Stimulated activated CD8-positive, alpha-beta memory T cell treated with anti-CD3 and anti-CD28 coated beads, Interleukin-12 subunit alpha, Interleukin-12 subunit beta, amount 100 ng/mL, for 1 hour (primary cell): ENCODE data around the gene CNOT1.
"Not testable (repeated sequence)": the region's sequence is repeated elsewhere in the genome, so short reads cannot be mapped to it uniquely, and the experiment has no call there.

Experiments
- DNase-seq: peaks from one replicate; pipeline ENCODE4 v3.0.0-alpha.2; 2020; ENCODE audit warnings: low read depth

Gene CNOT1

DNA sequence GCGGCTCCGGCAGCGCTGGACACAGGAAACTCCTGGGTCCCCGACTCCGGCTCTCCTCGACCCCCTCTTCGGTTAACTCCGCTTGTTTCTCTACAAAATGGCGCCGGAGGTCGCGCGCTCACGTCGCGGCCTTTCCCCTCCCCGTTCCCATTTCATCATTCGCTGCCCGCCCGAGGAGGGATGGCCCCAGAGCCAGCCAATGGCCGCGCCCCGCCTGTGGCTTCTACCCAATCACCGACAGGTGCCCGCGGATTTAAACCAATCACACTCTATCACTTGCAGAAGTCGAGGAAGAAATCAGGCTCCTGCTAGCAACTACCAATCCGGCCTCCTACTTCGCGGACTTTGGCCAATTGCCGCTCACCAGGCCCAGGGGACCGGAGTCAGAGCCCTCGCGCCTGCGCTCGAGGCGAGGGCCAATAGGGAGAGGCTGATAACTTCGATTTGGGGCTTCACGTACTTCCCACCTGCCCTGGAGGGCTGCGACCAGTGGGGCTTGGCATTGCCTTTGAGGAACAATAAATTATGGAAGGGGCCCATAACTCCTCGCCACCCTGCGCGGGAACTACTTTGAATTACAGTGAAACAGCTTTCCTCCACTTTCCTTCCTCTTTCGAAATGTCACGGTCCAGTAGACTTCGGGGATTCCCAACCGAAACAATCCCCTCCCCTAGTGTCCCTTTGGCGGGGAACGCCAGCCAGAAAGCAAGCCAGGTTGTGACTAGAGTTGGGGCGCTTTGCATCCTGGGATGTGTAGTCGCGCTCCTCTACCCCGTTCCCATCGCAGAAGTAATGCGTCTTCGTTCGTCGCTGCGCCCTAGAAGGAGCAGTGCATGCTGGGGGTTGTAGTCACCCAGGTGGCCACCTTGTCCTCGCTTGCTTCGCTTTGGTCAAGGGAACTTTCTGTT, at the start of gene CNOT1:
CNOT1 (minus strand) TSS at position 94 of the 908 bp plus-strand sequence. CDS start 30,489 bp downstream, outside the sequence.
- DNase-seq, result peak; percentile 95

DNA sequence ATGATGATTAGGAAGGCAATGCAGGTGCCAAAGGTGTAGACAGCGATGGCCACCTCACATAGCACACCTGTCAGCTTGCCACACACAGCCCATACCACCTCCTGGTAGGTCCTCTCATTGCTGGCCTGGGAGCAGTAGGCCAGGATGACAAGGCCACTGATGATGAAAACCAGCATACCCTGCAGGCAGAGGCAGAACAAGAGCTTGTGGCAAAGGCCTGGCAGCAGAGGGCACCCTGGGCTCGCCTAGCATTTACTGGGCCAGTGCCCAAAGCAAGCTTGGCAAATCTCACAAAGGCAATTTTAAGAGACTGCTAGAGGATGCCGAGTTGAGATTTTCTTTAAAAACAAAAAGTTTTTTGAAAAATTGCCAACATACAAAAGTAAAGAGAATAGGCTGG, 49.1 kb upstream of the CNOT1 start:
- no peak for DNase-seq

DNA sequence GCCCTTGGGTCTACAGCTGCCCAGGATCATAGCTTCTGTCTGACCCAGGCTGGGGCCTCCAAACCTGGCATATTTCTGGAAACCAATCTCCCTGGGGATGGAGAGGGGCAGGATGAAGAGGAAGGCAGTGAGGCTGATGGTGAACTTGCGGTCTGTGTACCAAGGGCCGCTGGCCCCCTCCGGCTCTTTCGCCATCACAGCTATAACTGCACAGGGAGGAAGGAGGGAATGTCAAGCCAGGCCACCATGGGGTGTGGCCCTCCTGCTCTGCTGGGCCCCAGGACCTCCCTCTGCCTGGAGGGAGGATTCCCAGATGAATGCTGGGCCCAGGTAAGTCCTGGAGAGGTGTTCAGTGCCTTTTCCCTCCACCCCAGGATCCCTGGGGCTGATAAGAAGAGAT, 48.6 kb upstream of the CNOT1 start:
- DNase-seq, result no peak

DNA sequence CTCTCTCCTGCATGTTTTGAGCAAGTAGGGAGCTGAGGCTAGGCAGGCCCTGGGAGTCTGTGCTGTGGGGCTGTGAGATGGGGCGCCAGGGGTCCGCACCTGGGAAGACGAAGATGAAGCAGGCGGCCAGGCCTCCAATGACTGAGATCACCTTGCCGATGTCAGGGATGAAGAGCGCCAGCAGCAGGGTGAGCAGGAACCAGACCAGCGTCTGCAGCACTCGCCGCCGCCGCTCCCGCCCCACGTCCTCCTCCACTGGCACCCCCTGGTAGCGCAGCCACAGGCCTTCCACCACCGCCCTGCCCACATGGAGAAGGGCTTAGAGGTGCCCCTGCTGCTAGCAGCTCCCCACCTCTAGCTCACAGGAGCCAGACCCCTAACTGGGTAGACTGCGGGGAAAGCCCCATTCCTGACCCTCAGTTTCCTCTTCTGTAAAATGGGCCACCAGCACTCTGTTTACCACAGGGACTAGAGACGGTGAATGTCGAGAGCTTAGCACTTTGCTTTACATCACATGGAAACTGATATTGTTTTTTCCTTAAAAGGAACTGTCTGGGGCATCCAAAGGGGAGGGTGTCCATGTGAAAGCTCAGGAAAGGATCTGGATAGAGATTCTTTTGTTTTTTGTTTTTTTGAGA, 41.4 kb upstream of the CNOT1 start:
- no peak for DNase-seq

DNA sequence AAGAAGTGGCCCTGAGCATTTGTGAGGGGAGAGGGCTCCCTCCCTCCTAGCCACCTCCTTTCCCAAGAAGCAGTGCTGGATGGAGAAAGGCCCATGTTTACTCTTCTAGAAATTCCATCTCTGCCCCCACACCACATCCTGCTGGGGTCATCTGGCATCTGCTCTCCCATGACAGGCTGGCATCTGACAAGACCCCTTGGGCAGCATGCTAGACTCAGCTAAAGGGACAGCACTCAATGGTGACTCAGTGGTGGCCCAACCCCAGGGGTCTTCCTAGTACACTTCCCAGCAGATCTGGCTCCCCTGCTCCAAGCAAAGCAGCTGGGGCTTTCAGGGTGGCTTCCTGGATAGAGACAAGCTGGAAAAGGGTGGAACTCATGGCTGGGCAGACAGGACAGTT, 40.6 kb upstream of the CNOT1 start:
- no peak for DNase-seq

DNA sequence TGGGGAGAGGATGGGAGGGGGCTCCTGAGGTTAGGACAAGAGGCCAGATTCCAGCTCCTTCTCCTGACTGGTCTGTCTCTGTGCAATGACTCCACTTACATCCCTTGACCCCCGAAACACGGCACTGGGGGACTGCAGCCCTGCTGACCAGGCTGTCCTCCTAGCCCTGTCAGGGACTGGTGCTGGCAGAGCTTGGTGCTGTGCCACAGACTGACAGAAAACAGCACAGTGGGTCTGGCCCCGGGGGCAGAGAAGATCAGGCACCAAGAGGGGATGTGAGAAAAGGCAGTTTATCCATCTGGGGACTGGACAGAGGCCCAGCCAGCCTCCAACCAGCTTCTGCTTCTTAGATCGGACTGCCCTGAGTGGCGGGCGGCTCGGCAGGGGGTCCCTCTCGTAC, 35.6 kb upstream of the CNOT1 start:
- no peak for DNase-seq

GRCh38 chr16:58661199-58661830, 31.7 kb upstream of the CNOT1 start:
- DNase-seq, result no peak

- DNase-seq, result not testable (repeated sequence)
Measured at GRCh38 chr16:58659911-58660310, 30.3 kb upstream of the CNOT1 start.

GRCh38 chr16:58658796-58659211, 29.2 kb upstream of the CNOT1 start:
- no peak for DNase-seq

- no peak for DNase-seq
Measured at GRCh38 chr16:58656899-58657298, 27.3 kb upstream of the CNOT1 start.

DNA sequence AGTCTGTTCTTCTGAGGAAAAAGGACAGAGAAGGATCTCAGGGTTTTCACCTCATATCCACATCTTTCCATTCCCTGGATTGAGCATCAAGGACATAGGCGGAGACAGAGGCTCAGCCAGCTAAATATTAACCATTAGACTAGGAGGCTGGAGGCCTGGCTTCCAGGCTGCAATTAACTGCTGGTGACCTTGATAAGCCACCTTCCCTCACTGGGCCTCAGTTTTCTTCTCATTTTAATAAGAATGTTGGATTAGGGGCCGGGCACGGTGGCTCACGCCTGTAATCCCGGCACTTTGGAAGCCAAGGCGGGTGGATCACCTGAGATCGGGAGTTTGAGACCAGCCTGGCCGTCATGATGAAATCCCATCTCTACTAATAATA, 25.6 kb upstream of the CNOT1 start:
- DNase-seq, result no peak

- no peak for DNase-seq
Measured at GRCh38 chr16:58654560-58655214, 25.1 kb upstream of the CNOT1 start.

GRCh38 chr16:58652741-58653140, 23.1 kb upstream of the CNOT1 start:
- no peak for DNase-seq

DNA sequence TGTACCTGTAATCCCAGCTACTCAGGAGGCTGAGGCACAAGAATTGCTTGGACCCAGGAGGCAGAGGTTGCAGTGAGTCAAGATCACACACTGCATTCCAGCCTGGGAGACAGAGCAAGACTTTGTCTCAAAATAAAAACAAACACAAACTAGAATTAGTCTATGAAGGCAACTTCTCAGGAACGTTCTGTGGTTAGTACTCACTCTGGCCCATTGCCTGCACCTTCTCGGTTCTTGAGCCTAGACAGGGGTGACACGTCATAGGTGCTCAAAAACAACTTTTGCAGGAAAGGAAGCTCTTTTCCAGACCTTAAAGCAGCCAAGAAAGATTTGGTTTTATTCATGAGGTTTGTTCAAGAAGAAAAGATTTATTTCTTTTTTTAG, 22.3 kb upstream of the CNOT1 start:
- no peak for DNase-seq

DNA sequence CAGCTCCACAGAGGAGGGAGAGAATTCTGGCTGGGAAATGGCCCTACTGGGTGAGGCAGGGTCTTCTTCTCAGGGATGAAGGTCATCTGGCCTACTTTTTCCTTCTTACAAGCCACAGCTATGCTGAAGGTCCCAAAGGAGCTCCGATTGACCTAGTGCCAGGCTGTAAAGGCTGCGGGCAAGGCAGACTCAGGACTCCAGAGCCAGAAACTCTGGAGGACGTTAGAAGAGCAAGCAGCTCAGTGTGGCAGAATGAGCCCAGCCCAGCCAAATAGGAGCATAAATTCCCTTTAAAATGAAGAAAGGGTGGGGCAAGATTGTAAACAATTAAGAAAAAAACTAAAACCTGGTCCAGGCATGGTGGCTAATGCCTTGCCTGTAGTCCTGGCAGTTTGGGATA, 20.1 kb upstream of the CNOT1 start:
- no peak for DNase-seq

DNA sequence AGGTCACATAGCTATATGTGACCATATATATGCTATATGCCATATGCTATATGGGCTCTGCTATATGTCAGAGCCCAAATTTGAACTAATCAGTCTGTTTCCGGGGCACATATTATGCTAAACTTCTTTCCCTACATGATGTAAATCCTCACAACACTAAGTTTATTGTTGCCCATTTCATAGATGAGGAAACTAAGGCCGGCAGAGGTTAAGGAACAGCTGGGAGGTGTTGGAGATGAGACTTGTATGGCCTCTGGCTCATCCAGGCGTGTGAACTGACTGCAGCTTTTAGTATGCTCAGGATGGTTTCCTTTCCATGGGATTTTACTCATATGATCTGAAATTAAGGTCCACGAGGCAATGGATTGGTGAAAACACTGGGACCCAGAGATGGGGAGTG, 17.5 kb upstream of the CNOT1 start:
- no peak for DNase-seq

- DNase-seq, result no peak
Measured at GRCh38 chr16:58644765-58645487, 15.3 kb upstream of the CNOT1 start.

DNA sequence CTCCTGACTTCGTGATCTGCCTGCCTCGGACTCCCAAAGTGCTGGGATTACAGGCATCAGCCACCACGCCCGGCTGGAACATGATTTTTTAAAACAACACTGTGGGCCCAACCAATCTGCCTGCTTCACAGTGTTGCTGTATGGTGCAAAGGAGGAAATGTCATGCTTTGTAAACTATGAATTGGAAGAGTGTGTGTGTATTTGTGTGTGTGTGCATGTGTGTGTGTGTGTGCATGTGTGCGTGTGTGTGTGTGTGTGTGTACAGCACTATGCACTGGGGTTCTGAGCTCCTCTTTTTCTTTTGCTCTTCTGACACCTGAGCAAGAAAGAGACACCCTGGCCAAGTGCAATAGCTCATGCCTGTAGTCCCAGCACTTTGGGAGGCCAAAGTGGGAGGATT, 14.5 kb upstream of the CNOT1 start:
- DNase-seq, result no peak

GRCh38 chr16:58640949-58641348, 11.3 kb upstream of the CNOT1 start:
- DNase-seq, result no peak

GRCh38 chr16:58639836-58640235, 10.2 kb upstream of the CNOT1 start:
- no peak for DNase-seq

DNA sequence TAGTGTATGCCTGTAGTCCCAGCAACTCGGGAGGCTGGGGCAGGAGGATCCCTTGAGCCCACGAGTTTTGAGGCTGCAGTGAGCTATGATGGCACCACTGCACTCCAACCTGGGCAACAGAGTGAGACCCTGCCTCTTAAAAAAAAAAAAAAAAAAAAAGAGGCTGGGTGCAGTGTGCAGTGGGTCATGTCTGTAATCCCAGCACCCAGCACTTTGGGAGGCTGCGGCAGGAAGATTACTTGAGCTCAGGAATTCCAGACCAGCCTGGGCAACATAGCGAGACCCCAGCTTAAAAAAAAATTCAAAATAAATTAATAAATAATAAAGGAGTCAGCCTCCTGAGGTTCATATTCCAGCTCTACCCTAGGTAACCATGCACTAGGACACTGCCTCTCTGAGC, 9.6 kb upstream of the CNOT1 start:
- no peak for DNase-seq
